Sigmoid colon (tissue), 7 donors: Measurements from ENCODE around the gene ST6GALNAC1. TPM values are rescaled to one million over a fixed set of nuclear protein-coding genes. Genes with fewer than 3 reads are reported as not detected.

Experiments used
- DNase-seq: peaks from one replicate; pipeline ENCODE4 v3.0.0-alpha.2; 2019
- H3K27ac ChIP-seq, 4 donors: fragments of 200-600 bp; sonication (generic); one replicate each; pipeline ENCODE4 v1.5.1; 2016 to 2019; ENCODE audit warnings: mild to moderate bottlenecking in 1 of 4
- H3K27me3 ChIP-seq, 3 donors: fragments of 200-600 bp; sonication (generic); one replicate each; pipeline ENCODE4 v1.5.1; 2019; ENCODE audit warnings: mild to moderate bottlenecking in 1 of 3
- H3K36me3 ChIP-seq, 4 donors: fragments of 200-600 bp; sonication (generic); one replicate each; pipeline ENCODE4 v1.5.1; 2016 to 2019
- H3K4me1 ChIP-seq, 4 donors: fragments of 200-600 bp; sonication (generic); one replicate each; pipeline ENCODE4 v1.5.1; 2017 to 2019
- H3K4me3 ChIP-seq, 4 donors: fragments of 200-600 bp; sonication (generic); one replicate each; pipeline ENCODE4 v1.5.1; 2017 to 2019; ENCODE audit warnings: mild to moderate bottlenecking in 2 of 4, moderate library complexity in 1 of 4
- H3K9me3 ChIP-seq, 4 donors: fragments of 200-600 bp in 3 of 4; sonication (generic) in 3 of 4; one replicate each; pipeline versions ENCODE4 v1.5.1 to v1.6.1; 2013 to 2019
- EP300 ChIP-seq, 4 donors: sonication (generic); formaldehyde crosslinking; IDR thresholded peaks; one replicate each; pipeline ENCODE4 v1.6.1; 2017; ENCODE audit warnings: antibody characterized with exemption in 4 of 4
- POLR2A ChIP-seq, 2 donors: fragments of 450-650 bp; IDR thresholded peaks; one replicate each; pipeline ENCODE4 v1.6.1; 2016; ENCODE audit warnings: antibody characterized with exemption in 2 of 2, mild to moderate bottlenecking in 2 of 2, moderate library complexity in 2 of 2
- POLR2AphosphoS5 ChIP-seq, 4 donors: sonication (generic); formaldehyde crosslinking; IDR thresholded peaks; one replicate each; pipeline ENCODE4 v1.6.1; 2017; ENCODE audit warnings: antibody characterized with exemption in 4 of 4
- WGBS, 2 donors: extraction: QIAGEN DNeasy Blood & Tissue Kit; methylation state at CpG; one replicate each; pipeline ENCODE4 v1.1.7; 2013; 5-methylcytosine and 5-hydroxymethylcytosine counted together
- intact Hi-C: fragments of 100-400 bp; cut with DNase I; formaldehyde crosslinking; loops from one replicate; pipeline ENCODE4 v1.15.1; 2023
- polyA plus RNA-seq, 3 donors: library from polyadenylated mRNA; stranded (reverse); fragments of 200-250 nt; gene quantifications; one replicate each; pipeline ENCODE4 v1.2.3, GENCODE V29; 2013
- total RNA-seq, 4 donors: library from RNA; depleted of rRNA; stranded (reverse); fragments of >200 nt; gene quantifications; one replicate each; pipeline ENCODE4 v1.1.0, GENCODE V29; 2016
- TF ChIP-seq, protein P1 (sequence below), 4 experiments: fragments of 450-650 bp in 3 of 4; fragments of 200-600 bp in 1 of 4; IDR thresholded peaks; one replicate each; pipeline ENCODE4 v1.5.1; 2016 to 2019; ENCODE audit warnings: antibody characterized with exemption in 4 of 4, mild to moderate bottlenecking in 3 of 4, moderate library complexity in 2 of 4
- donor health status: healthy with polysubstance abuse.
- donor health status: Bipolar disorder and iron deficiency.
- donor health status: healthy.

The ST6GALNAC1 gene
- total and polyA plus RNA-seq, 7 donors, result 0.81 to 146 (median 4.6) TPM

DNA sequence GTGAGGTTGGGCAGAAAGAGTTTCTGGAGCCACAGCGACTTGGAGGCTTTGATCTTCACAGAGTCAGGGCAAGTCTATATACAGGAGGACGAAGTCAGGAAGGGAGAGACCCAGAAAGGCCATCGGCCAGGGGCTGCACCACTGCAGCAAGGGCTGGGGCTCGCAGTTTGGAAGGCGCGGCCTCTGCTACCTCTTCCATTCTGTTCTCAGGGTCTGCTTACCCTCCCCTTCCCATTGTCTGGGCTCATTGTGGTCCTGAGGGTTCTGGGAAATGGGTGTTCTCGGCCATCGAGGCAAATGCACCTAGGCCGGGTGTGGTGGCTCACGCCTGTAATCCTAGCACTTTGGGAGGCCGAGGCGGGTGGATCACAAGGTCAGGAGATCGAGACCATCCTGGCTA lies 16.0 kb downstream of the ST6GALNAC1 start:
- Histone ChIP-seq H3K27ac (no peak overlapping the region), H3K4me3 (no peak overlapping the region), H3K9me3 (no peaks in the 10 kb centered on the region), H3K36me3 (no peaks in the 10 kb centered on the region), H3K4me1 (peaks cover 0 to 9% (median 4%) of the 10 kb centered on the region in 4 donors), H3K27me3 (no peaks in the 10 kb centered on the region)
- 85 to 90% methylated on average over 13 of the region's 13 CpGs for WGBS, 2 donors
- TF ChIP-seq POLR2A (IDR thresholded peaks at IDR 0.05) (no peak), EP300 (IDR thresholded peaks at IDR 0.05) (no peak), POLR2AphosphoS5 (IDR thresholded peaks at IDR 0.05) (no peak)
- TF ChIP-seq, protein P1, sequence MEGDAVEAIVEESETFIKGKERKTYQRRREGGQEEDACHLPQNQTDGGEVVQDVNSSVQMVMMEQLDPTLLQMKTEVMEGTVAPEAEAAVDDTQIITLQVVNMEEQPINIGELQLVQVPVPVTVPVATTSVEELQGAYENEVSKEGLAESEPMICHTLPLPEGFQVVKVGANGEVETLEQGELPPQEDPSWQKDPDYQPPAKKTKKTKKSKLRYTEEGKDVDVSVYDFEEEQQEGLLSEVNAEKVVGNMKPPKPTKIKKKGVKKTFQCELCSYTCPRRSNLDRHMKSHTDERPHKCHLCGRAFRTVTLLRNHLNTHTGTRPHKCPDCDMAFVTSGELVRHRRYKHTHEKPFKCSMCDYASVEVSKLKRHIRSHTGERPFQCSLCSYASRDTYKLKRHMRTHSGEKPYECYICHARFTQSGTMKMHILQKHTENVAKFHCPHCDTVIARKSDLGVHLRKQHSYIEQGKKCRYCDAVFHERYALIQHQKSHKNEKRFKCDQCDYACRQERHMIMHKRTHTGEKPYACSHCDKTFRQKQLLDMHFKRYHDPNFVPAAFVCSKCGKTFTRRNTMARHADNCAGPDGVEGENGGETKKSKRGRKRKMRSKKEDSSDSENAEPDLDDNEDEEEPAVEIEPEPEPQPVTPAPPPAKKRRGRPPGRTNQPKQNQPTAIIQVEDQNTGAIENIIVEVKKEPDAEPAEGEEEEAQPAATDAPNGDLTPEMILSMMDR (IDR thresholded peaks at IDR 0.05), result no peak
- DNase-seq, result no peak
- intact Hi-C loops, result no loop called here

DNA sequence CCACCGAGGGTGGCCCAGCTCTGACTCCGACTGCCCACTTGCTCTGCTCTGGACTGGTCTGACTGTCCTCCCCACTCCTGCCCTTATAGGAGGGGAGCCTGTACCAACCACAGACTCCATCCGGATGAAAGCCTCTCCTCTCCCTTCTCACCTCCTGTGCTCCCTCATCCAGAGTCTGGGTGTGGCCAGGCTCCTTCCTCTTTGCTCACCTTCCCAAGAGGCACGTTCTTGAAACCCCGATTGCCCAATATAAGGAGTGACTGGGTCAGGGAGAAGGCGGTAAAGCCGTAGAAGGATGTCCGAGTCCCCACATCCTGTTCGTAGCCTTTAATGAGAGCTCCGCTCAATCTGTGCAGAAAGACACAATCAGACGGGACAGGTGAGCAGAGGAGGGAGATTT lies 17.1 kb downstream of the ST6GALNAC1 start:
- TF ChIP-seq POLR2AphosphoS5 (IDR thresholded peaks at IDR 0.05), result no peak
- TF ChIP-seq POLR2A (IDR thresholded peaks at IDR 0.05), result no peak
- TF ChIP-seq, protein P1 (IDR thresholded peaks at IDR 0.05), result no peak
- TF ChIP-seq EP300 (IDR thresholded peaks at IDR 0.05), result no peak
- no peaks in the 10 kb centered on the region for H3K27me3 ChIP-seq
- H3K9me3 ChIP-seq, result no peaks in the 10 kb centered on the region
- 79 to 81% methylated on average over 11 of the region's 11 CpGs for WGBS, 2 donors
- H3K27ac ChIP-seq, result no peak overlapping the region
- peaks cover 0 to 9% (median 4%) of the 10 kb centered on the region in 4 donors for H3K4me1 ChIP-seq
- no peak for DNase-seq
- no peak overlapping the region for H3K4me3 ChIP-seq
- no peaks in the 10 kb centered on the region for H3K36me3 ChIP-seq
- intact Hi-C loops, result no loop called here

DNA sequence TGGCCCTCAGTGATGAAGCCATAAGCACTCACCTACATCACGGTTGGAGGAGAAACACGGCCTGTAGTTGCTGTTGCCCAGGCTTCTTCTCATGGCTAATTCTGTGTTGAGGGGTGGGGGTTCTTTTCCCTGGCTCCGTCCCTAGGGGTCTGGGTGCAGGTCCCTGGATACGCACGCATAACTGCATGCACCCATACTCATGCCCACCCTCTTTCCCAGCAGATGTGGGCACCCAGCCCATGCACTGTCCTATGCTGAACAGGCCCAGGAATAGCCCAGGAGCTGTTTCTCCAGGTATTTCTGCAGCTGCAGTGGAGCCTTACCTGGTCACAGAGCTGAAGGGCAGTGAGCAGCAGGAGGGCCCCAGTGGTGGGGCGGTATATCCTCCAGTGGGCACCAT lies 18.1 kb downstream of the ST6GALNAC1 start:
- Histone ChIP-seq H3K27me3 (no peaks in the 10 kb centered on the region), H3K27ac (no peak overlapping the region), H3K4me3 (no peak overlapping the region), H3K36me3 (no peaks in the 10 kb centered on the region), H3K9me3 (no peaks in the 10 kb centered on the region), H3K4me1 (peaks cover 0 to 9% (median 4%) of the 10 kb centered on the region in 4 donors)
- TF ChIP-seq, protein P1 (IDR thresholded peaks at IDR 0.05), result no peak
- no peak for TF ChIP-seq EP300 (IDR thresholded peaks at IDR 0.05)
- TF ChIP-seq POLR2AphosphoS5 (IDR thresholded peaks at IDR 0.05), result no peak
- TF ChIP-seq POLR2A (IDR thresholded peaks at IDR 0.05), result no peak
- 84 to 93% methylated on average over 6 of the region's 6 CpGs for WGBS, 2 donors
- intact Hi-C loops, result no loop called here
- no peak for DNase-seq

DNA sequence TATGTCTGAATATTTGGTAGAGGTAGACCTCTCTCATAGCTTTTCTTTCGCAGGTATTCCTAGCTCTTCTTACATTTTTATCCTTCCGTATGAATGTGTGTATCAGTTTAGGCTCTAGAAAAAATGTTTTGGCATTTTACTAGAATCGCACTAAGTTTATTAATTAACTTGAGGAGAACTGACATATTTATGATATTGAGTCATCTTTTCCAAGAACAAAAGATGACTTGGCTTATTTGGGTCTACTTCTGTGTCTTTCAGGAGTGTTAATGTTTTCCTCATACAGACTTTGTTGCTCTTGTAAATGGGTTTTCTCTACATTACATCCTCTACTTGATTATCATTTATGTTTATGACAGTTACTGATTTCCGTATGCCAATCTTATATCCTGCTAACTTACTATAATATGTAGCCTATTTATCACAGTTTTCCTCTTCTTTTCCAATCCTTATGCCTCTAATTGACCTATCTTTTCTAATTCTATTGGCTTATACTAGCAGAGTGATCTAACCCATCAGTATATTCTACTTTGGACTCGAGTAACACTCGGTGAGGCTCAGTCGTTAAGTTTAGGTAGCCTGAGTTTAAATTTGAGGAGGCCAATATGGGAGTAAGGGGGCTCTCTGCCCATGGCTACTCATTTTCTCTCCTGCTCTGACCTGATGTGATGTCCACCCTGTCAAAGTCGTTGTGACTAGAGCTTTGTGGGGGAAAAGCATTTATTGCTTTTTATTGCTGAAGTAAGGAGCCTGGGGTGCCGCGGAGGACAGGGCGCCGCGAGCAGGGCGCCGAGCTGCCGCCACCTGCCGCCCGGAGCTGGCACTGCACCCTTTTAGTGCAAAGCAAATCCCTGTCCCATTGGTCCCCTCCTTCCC lies 20.0 kb downstream of the ST6GALNAC1 start:
- TF ChIP-seq EP300 (IDR thresholded peaks at IDR 0.05) (no peak), POLR2A (IDR thresholded peaks at IDR 0.05) (no peak), POLR2AphosphoS5 (IDR thresholded peaks at IDR 0.05) (peak in 1 of 4 donors; percentile 9)
- TF ChIP-seq, protein P1 (IDR thresholded peaks at IDR 0.05), result peak; percentile 84 to 93 (median 92)
- intact Hi-C loops, result loop anchor here (1.0 to 5.0 kb wide), 3 partner anchors 66 to 100 kb away; partner anchors contain the start of gene MXRA7
- no peak overlapping the region for H3K27ac ChIP-seq
- no peak overlapping the region for H3K4me3 ChIP-seq
- H3K36me3 ChIP-seq, result no peaks in the 10 kb centered on the region
- DNase-seq, result peak; percentile 87
- no peaks in the 10 kb centered on the region for H3K27me3 ChIP-seq
- H3K4me1 ChIP-seq, result peaks cover 0 to 9% (median 4%) of the 10 kb centered on the region in 4 donors
- 22 to 25% methylated on average over 18 of the region's 18 CpGs for WGBS, 2 donors
- H3K9me3 ChIP-seq, result no peaks in the 10 kb centered on the region
